ENCODE data around the gene ST6GALNAC1. TPM values are rescaled to one million over a fixed set of nuclear protein-coding genes. Genes with fewer than 3 reads are reported as not detected.

Gene ST6GALNAC1
- total and polyA plus RNA-seq, 10 of the 15 experiments (the other 5 are each of a cell fraction or from before 2014, with no cell fraction given) = 0.08 TPM; not detected in 9

- no peak for TF ChIP-seq PBX3 (IDR thresholded peaks at IDR 0.05; ENCODE audit: insufficient replicate concordance, low read depth, low read length)
- no peak for TF ChIP-seq PML (IDR thresholded peaks at IDR 0.05; ENCODE audit: low read length)
- TF ChIP-seq USF1 (IDR thresholded peaks at IDR 0.05; ENCODE audit: borderline replicate concordance, extremely low read length, insufficient read depth, low read depth, low read length) = no peak
- TF ChIP-seq SIX5 (IDR thresholded peaks at IDR 0.05; ENCODE audit: low read depth, low read length, severe bottlenecking) = no peak
These were observed 33.1 kb upstream of the ST6GALNAC1 start (continued) for GRCh38 chr17:76676629-76677028.

GRCh38 chr17:76675648-76676047 lies 32.1 kb upstream of the ST6GALNAC1 start:
- POLR2A ChIA-PET = no interaction called here

More at GRCh38 chr17:76675648-76676047, 32.1 kb upstream of the ST6GALNAC1 start:
- peaks cover 0 to 5% of the 10 kb centered on the region in 2 experiments; a peak in 2 of 4 replicates for H3K27me3 ChIP-seq (replicated peaks in 1 of 2; ENCODE audit: control insufficient read depth in 2 of 2, insufficient read depth in 2 of 2, low read length in 1 of 2)
- H3K9me3 ChIP-seq (replicated peaks; ENCODE audit: control insufficient read depth, insufficient read depth, low read length) = no peaks in the 10 kb centered on the region; the same call in 2 of the 3 replicates
- no peak overlapping the region for H3K9ac ChIP-seq (ENCODE audit: control insufficient read depth, insufficient read depth, low read length)
- ChIA-PET SMC1A (ENCODE audit: uncharacterized antibody, unreplicated experiment) (no interaction called here), CTCF (interaction anchor here (1.0 kb wide), 1 partner anchor 381 kb away, joined by 3 read pairs; no protein-coding TSS in a partner anchor), RAD21 (ENCODE audit: unreplicated experiment) (no interaction called here)
- peaks cover 5% of the 10 kb centered on the region for H3K4me1 ChIP-seq (ENCODE audit: control insufficient read depth, insufficient read depth, low read length)
- 46% methylated on average over 6 of the region's 6 CpGs for WGBS (ENCODE audit: insufficient coverage, insufficient replicate concordance, low lambda C conversion rate, missing lambda C conversion rate)
- intact Hi-C loops (cut with micrococcal nuclease; ENCODE audit: unreplicated experiment) (no loop called here), in situ Hi-C loops (cut with MboI) (no loop called here)
- no TSS peak for BruUV-seq (replicated peaks)
- TF ChIP-seq SIX5 (IDR thresholded peaks at IDR 0.05; ENCODE audit: low read depth, low read length, severe bottlenecking) (no peak), GATAD2B (conservative IDR thresholded peaks at IDR 0.05; ENCODE audit: low read depth) (no peak), KDM1A (IDR thresholded peaks at IDR 0.05; ENCODE audit: borderline replicate concordance) (no peak), ZNF24 (IDR thresholded peaks at IDR 0.05) (no peak)
- H3K36me3 ChIP-seq (ENCODE audit: control insufficient read depth in 2 of 2, insufficient read depth in 2 of 2, low read length in 1 of 2) = no peaks in the 10 kb centered on the region
- H3K4me2 ChIP-seq (ENCODE audit: control insufficient read depth, insufficient read depth) = no peak overlapping the region
- H3K4me3 ChIP-seq = no peak overlapping the region
- DNase-seq (ENCODE audit: low read depth, low spot score) (no peak), ATAC-seq (no peak), FAIRE-seq (no peak)
- H2AFZ ChIP-seq (ENCODE audit: control insufficient read depth, low read depth, low read length) = no peak overlapping the region
- H3K27ac ChIP-seq (ENCODE audit: control insufficient read depth, insufficient read depth) = no peak overlapping the region
- no peaks in the 10 kb centered on the region for H4K20me1 ChIP-seq (ENCODE audit: control insufficient read depth, insufficient read depth)
- no peaks in the 10 kb centered on the region for H3K79me2 ChIP-seq (ENCODE audit: control insufficient read depth, insufficient read depth, low read length)
